ENCODE measurements around the gene CAMTA1. TPM values are rescaled to one million over a fixed set of nuclear protein-coding genes. Genes with fewer than 3 reads are reported as not detected.

CAMTA1 gene
- polyA plus RNA-seq, 1 donor from 2014 or later, result 162 TPM

DNA sequence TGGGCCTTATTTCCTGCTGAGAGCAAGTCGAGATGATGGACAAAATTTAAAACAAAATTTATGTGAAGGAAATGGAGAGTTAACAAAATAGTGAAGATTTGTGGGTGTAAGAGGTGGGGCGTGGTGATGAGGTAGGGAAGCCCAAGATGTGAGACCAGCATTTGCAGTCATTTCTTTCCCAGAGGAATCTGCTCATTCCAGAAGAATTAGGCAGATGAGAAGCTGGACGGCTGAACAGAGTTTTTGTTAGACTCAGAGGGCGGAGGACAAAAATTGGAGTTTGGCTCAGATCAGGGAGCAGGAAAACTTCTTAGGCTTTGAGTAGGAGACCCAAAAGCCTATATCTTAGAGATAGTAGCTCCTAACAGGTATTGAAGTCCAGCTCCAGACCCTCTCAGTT, 65.3 kb downstream of the CAMTA1 start:
- H3K9ac ChIP-seq (ENCODE audit: low read length), result no peak overlapping the region
- no peak overlapping the region for H3K4me2 ChIP-seq (ENCODE audit: low read length)
- H3K36me3 ChIP-seq (ENCODE audit: insufficient read depth, low read length), result no peaks in the 10 kb centered on the region
- no peaks in the 10 kb centered on the region for H3K79me2 ChIP-seq (replicated peaks; ENCODE audit: insufficient read depth, low read length)
- no peaks in the 10 kb centered on the region for H3F3A ChIP-seq (ENCODE audit: insufficient read depth, low read length, poor library complexity, severe bottlenecking)
- H3K9me2 ChIP-seq (ENCODE audit: insufficient read depth, low read length), result no peaks in the 10 kb centered on the region
- H2AFZ ChIP-seq (ENCODE audit: low read depth, low read length), result no peak overlapping the region
- no peak overlapping the region for H3K27ac ChIP-seq (ENCODE audit: low read length)
- no peak overlapping the region for H3K4me3 ChIP-seq (ENCODE audit: low read length)
- H3K27me3 ChIP-seq (ENCODE audit: insufficient read depth, low read depth, low read length), result no peaks in the 10 kb centered on the region
- TF ChIP-seq, protein P1, sequence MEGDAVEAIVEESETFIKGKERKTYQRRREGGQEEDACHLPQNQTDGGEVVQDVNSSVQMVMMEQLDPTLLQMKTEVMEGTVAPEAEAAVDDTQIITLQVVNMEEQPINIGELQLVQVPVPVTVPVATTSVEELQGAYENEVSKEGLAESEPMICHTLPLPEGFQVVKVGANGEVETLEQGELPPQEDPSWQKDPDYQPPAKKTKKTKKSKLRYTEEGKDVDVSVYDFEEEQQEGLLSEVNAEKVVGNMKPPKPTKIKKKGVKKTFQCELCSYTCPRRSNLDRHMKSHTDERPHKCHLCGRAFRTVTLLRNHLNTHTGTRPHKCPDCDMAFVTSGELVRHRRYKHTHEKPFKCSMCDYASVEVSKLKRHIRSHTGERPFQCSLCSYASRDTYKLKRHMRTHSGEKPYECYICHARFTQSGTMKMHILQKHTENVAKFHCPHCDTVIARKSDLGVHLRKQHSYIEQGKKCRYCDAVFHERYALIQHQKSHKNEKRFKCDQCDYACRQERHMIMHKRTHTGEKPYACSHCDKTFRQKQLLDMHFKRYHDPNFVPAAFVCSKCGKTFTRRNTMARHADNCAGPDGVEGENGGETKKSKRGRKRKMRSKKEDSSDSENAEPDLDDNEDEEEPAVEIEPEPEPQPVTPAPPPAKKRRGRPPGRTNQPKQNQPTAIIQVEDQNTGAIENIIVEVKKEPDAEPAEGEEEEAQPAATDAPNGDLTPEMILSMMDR (IDR thresholded peaks at IDR 0.05; ENCODE audit: poor library complexity, severe bottlenecking), result no peak
- no peak for TF ChIP-seq RAD21 (conservative IDR thresholded peaks at IDR 0.05)
- H4K20me1 ChIP-seq (ENCODE audit: insufficient read depth), result no peaks in the 10 kb centered on the region
- no peaks in the 10 kb centered on the region for H3K9me3 ChIP-seq (ENCODE audit: low read length)

DNA sequence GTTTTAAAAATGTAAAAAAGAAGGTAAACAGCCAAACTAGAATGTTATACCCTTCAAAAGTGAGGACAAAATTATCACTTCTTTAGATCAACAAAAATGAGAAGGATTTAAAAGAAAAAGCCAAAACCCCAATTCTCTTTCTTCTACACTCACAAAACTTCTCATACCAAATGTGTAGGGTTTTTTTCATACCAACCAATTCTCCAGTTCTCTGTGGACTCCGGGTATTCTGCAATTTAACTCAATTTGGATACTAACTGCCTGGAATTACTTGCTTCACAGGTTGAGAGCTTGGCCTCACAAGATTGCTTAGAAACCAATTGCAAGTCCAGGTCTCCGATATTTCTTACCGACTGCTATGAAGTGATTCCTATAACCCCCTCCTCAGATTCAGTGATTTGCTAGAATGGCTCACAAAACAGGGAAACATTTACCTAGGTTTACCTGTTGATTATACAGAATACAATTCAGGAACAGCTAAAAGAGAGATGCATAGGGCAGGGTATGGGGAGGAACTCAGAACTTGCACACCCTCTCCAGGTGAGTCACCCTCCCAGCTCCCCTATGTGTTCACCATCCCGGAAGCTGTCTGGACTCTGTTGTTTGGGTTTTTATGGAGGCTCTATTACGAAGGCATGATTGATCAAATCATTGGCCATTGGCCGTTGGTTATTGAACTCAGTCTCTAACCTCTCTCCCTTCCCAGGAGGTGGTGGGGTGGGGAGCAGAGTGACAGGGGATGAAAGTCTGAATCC, 67.1 kb downstream of the CAMTA1 start:
- Histone ChIP-seq H3F3A (ENCODE audit: insufficient read depth, low read length, poor library complexity, severe bottlenecking) (no peaks in the 10 kb centered on the region), H3K79me2 (replicated peaks; ENCODE audit: insufficient read depth, low read length) (no peaks in the 10 kb centered on the region), H3K9ac (ENCODE audit: low read length) (no peak overlapping the region), H3K27me3 (ENCODE audit: insufficient read depth, low read depth, low read length) (no peaks in the 10 kb centered on the region), H2AFZ (ENCODE audit: low read depth, low read length) (no peak overlapping the region), H3K27ac (ENCODE audit: low read length) (no peak overlapping the region), H4K20me1 (ENCODE audit: insufficient read depth) (no peaks in the 10 kb centered on the region), H3K4me2 (ENCODE audit: low read length) (no peak overlapping the region), H3K9me2 (ENCODE audit: insufficient read depth, low read length) (no peaks in the 10 kb centered on the region), H3K4me3 (ENCODE audit: low read length) (no peak overlapping the region), H3K9me3 (ENCODE audit: low read length) (no peaks in the 10 kb centered on the region), H3K36me3 (ENCODE audit: insufficient read depth, low read length) (no peaks in the 10 kb centered on the region)
- TF ChIP-seq EZH2 (IDR thresholded peaks at IDR 0.05; ENCODE audit: borderline replicate concordance, insufficient read depth, low read length, poor library complexity, severe bottlenecking), result no peak
- TF ChIP-seq SMC3 (conservative IDR thresholded peaks at IDR 0.05; ENCODE audit: poor library complexity), result no peak
- no peak for TF ChIP-seq MXI1 (conservative IDR thresholded peaks at IDR 0.05; ENCODE audit: poor library complexity, severe bottlenecking)
- TF ChIP-seq RAD21 (conservative IDR thresholded peaks at IDR 0.05), result no peak
- TF ChIP-seq, protein P1 (IDR thresholded peaks at IDR 0.05; ENCODE audit: poor library complexity, severe bottlenecking), result no peak
- no peak for TF ChIP-seq TAF1 (IDR thresholded peaks at IDR 0.05; ENCODE audit: low read depth)
- TF ChIP-seq POLR2AphosphoS5 (IDR thresholded peaks at IDR 0.05), result no peak
- no peak for TF ChIP-seq EP300 (conservative IDR thresholded peaks at IDR 0.05; ENCODE audit: poor library complexity, severe bottlenecking)
- TF ChIP-seq, protein P2, sequence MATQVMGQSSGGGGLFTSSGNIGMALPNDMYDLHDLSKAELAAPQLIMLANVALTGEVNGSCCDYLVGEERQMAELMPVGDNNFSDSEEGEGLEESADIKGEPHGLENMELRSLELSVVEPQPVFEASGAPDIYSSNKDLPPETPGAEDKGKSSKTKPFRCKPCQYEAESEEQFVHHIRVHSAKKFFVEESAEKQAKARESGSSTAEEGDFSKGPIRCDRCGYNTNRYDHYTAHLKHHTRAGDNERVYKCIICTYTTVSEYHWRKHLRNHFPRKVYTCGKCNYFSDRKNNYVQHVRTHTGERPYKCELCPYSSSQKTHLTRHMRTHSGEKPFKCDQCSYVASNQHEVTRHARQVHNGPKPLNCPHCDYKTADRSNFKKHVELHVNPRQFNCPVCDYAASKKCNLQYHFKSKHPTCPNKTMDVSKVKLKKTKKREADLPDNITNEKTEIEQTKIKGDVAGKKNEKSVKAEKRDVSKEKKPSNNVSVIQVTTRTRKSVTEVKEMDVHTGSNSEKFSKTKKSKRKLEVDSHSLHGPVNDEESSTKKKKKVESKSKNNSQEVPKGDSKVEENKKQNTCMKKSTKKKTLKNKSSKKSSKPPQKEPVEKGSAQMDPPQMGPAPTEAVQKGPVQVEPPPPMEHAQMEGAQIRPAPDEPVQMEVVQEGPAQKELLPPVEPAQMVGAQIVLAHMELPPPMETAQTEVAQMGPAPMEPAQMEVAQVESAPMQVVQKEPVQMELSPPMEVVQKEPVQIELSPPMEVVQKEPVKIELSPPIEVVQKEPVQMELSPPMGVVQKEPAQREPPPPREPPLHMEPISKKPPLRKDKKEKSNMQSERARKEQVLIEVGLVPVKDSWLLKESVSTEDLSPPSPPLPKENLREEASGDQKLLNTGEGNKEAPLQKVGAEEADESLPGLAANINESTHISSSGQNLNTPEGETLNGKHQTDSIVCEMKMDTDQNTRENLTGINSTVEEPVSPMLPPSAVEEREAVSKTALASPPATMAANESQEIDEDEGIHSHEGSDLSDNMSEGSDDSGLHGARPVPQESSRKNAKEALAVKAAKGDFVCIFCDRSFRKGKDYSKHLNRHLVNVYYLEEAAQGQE (IDR thresholded peaks at IDR 0.05; ENCODE audit: borderline replicate concordance), result no peak

Measured in neural cell (in vitro differentiated cells).